ENCODE results near the gene TMEM132C. TPM values are rescaled to one million over a fixed set of nuclear protein-coding genes. Genes with fewer than 3 reads are reported as not detected.
A peak's percentile ranks its signal among the peaks of the same experiment; 100 is the strongest.

The TMEM132C gene
- total RNA-seq, 4 donors from 2014 or later = 1.2 to 3.8 (median 2.3) TPM

GRCh38 chr12:128356547-128356946 lies 89.6 kb downstream of the TMEM132C start:
- Histone ChIP-seq H3K27me3 (no peaks in the 10 kb centered on the region), H3K4me1 (no peaks in the 10 kb centered on the region), H3K36me3 (no peaks in the 10 kb centered on the region), H3K4me3 (no peak overlapping the region), H3K27ac (no peak overlapping the region), H3K9me3 (peaks cover 4% of the 10 kb centered on the region)
- TF ChIP-seq, protein P1, sequence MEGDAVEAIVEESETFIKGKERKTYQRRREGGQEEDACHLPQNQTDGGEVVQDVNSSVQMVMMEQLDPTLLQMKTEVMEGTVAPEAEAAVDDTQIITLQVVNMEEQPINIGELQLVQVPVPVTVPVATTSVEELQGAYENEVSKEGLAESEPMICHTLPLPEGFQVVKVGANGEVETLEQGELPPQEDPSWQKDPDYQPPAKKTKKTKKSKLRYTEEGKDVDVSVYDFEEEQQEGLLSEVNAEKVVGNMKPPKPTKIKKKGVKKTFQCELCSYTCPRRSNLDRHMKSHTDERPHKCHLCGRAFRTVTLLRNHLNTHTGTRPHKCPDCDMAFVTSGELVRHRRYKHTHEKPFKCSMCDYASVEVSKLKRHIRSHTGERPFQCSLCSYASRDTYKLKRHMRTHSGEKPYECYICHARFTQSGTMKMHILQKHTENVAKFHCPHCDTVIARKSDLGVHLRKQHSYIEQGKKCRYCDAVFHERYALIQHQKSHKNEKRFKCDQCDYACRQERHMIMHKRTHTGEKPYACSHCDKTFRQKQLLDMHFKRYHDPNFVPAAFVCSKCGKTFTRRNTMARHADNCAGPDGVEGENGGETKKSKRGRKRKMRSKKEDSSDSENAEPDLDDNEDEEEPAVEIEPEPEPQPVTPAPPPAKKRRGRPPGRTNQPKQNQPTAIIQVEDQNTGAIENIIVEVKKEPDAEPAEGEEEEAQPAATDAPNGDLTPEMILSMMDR (IDR thresholded peaks at IDR 0.05) = no peak
- TF ChIP-seq POLR2AphosphoS5 (IDR thresholded peaks at IDR 0.05) (no peak), EP300 (IDR thresholded peaks at IDR 0.05) (no peak), POLR2A (IDR thresholded peaks at IDR 0.05) (no peak)
- 70% methylated on average over 7 of the region's 7 CpGs for WGBS
- DNase-seq (ENCODE audit: low spot score in 2 of 2) = no peak

- Histone ChIP-seq H3K27me3 (peaks cover 7% of the 10 kb centered on the region), H3K4me3 (no peak overlapping the region), H3K4me1 (peaks cover 10% of the 10 kb centered on the region), H3K9me3 (no peaks in the 10 kb centered on the region), H3K36me3 (no peaks in the 10 kb centered on the region), H3K27ac (no peak overlapping the region)
- DNase-seq (ENCODE audit: low spot score in 2 of 2) = no peak
- TF ChIP-seq POLR2AphosphoS5 (IDR thresholded peaks at IDR 0.05) = no peak
- TF ChIP-seq, protein P1 (IDR thresholded peaks at IDR 0.05) = no peak
- TF ChIP-seq EP300 (IDR thresholded peaks at IDR 0.05) = no peak
- TF ChIP-seq POLR2A (IDR thresholded peaks at IDR 0.05) = no peak
- WGBS = 56% methylated on average over 7 of the region's 7 CpGs
These were observed 94.5 kb downstream of the TMEM132C start for GRCh38 chr12:128361400-128361995.

DNA sequence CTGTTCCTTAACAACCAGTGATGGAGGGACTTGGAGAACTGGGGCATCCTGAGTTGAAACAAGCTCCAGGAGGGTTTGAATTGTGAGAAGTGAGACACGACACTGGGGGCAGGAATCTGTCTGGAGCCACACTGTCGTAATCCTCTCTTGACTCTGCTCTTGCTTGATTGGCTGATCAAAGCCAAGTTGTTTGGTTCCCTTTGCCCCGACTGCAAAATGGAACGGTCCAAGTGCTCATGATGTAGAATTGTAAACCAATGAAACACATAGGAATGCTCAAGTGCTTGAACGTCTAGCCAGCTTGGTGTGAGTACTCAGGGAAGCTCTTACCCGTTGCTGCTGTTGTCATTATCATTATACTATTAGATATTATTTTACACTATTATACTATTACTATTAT lies 98.1 kb downstream of the TMEM132C start:
- Histone ChIP-seq H3K4me3 (peak overlapping the region; percentile 43), H3K27ac (no peak overlapping the region), H3K36me3 (no peaks in the 10 kb centered on the region), H3K9me3 (no peaks in the 10 kb centered on the region), H3K4me1 (peaks cover 10% of the 10 kb centered on the region), H3K27me3 (peaks cover 7% of the 10 kb centered on the region)
- WGBS = 50% methylated on average over 6 of the region's 6 CpGs
- no peak for DNase-seq (ENCODE audit: low spot score in 2 of 2)
- TF ChIP-seq POLR2A (IDR thresholded peaks at IDR 0.05) (no peak), EP300 (IDR thresholded peaks at IDR 0.05) (no peak), POLR2AphosphoS5 (IDR thresholded peaks at IDR 0.05) (no peak)
- TF ChIP-seq, protein P1 (IDR thresholded peaks at IDR 0.05) = no peak

GRCh38 chr12:128365651-128366231 lies 98.8 kb downstream of the TMEM132C start:
- H3K27ac ChIP-seq = no peak overlapping the region
- peak overlapping the region; percentile 43 for H3K4me3 ChIP-seq
- DNase-seq (ENCODE audit: low spot score in 2 of 2) = peak in 1 of 2 donors; percentile 84

DNA sequence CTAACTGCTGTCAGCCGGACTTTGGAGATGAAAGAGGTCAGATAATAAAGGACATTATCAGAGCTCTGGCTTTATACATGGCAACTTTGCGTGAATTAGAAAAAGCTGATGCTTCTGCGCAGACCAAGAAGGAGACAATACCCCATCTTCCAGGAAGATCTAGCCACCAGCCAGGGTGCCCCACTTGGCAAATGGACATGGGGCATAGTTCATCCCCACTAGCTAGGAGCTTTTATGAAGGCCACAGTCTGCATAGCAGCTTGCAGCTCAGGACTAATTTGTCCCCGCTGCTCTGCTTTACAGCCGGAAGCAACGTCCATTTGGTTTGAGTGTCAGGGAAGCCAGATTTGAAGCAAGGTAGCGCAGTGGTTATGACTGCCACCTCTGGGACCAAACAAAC lies 101.0 kb downstream of the TMEM132C start:
- Histone ChIP-seq H3K4me3 (no peak overlapping the region), H3K4me1 (peaks cover 10% of the 10 kb centered on the region), H3K27ac (no peak overlapping the region), H3K27me3 (peaks cover 7% of the 10 kb centered on the region), H3K9me3 (no peaks in the 10 kb centered on the region), H3K36me3 (no peaks in the 10 kb centered on the region)
- DNase-seq (ENCODE audit: low spot score in 2 of 2) = no peak
- TF ChIP-seq POLR2AphosphoS5 (IDR thresholded peaks at IDR 0.05) (no peak), POLR2A (IDR thresholded peaks at IDR 0.05) (no peak), EP300 (IDR thresholded peaks at IDR 0.05) (no peak)
- TF ChIP-seq, protein P1 (IDR thresholded peaks at IDR 0.05) = no peak
- WGBS = 98% methylated on average over 6 of the region's 7 CpGs

More at GRCh38 chr12:128365651-128366231, 98.8 kb downstream of the TMEM132C start:
- Histone ChIP-seq H3K9me3 (no peaks in the 10 kb centered on the region), H3K36me3 (no peaks in the 10 kb centered on the region), H3K4me1 (peaks cover 10% of the 10 kb centered on the region), H3K27me3 (peaks cover 7% of the 10 kb centered on the region)
- WGBS = 6% methylated on average over 19 of the region's 26 CpGs
- TF ChIP-seq POLR2A (IDR thresholded peaks at IDR 0.05) (no peak), EP300 (IDR thresholded peaks at IDR 0.05) (no peak), POLR2AphosphoS5 (IDR thresholded peaks at IDR 0.05) (no peak)
- TF ChIP-seq, protein P1 (IDR thresholded peaks at IDR 0.05) = no peak
